Testis (tissue), 2 donors: ENCODE results near the gene GCNT1.

Source experiments
- POLR2A ChIP-seq: fragments of 450-650 bp; IDR thresholded peaks from one replicate; pipeline ENCODE4 v1.6.1; 2017; ENCODE audit warnings: antibody characterized with exemption, mild to moderate bottlenecking, moderate library complexity
- TF ChIP-seq, protein P1 (sequence below), 3 experiments: fragments of 450-650 bp in 2 of 3; fragments of 200-600 bp in 1 of 3; sonication (generic) in 1 of 3; IDR thresholded peaks; one replicate each; pipeline ENCODE4 v1.5.1; 2016 to 2019; ENCODE audit warnings: antibody characterized with exemption in 3 of 3, mild to moderate bottlenecking in 2 of 3, moderate library complexity in 1 of 3

DNA sequence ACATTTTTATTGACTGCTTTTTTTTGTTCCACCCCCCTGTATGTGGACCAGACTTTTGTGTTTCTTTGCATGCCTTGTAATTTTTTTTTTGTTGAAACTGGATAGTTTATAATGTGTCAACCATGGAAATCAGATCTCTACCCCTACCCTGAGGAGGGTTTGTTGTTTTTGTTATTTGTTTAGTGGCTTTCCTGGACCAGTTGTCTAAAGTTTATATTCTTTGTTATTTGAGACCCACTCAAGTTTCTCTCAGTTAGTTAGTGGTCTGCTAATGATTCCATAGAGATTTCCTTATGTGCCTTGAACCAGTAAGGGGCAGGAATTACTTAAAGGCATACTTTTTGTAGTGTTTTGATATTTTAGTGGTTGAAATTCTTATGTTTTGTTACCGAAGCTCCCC, 41.1 kb downstream of the GCNT1 start:
- TF ChIP-seq, protein P1, sequence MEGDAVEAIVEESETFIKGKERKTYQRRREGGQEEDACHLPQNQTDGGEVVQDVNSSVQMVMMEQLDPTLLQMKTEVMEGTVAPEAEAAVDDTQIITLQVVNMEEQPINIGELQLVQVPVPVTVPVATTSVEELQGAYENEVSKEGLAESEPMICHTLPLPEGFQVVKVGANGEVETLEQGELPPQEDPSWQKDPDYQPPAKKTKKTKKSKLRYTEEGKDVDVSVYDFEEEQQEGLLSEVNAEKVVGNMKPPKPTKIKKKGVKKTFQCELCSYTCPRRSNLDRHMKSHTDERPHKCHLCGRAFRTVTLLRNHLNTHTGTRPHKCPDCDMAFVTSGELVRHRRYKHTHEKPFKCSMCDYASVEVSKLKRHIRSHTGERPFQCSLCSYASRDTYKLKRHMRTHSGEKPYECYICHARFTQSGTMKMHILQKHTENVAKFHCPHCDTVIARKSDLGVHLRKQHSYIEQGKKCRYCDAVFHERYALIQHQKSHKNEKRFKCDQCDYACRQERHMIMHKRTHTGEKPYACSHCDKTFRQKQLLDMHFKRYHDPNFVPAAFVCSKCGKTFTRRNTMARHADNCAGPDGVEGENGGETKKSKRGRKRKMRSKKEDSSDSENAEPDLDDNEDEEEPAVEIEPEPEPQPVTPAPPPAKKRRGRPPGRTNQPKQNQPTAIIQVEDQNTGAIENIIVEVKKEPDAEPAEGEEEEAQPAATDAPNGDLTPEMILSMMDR (IDR thresholded peaks at IDR 0.05), result no peak
- TF ChIP-seq POLR2A, result no peak
